DOHH2 (cell line): ENCODE results near the gene SMARCC2.

Source experiments
- H3F3A ChIP-seq: fragments of 200-600 bp; sonication (generic), shearing (Covaris generic); 2 replicates; pipeline ENCODE4 v1.6.0; 2016; ENCODE audit warnings: antibody characterized with exemption, mild to moderate bottlenecking; ENCODE audit not compliant: control insufficient read depth, insufficient read depth
- H3K27ac ChIP-seq: fragments of 200-600 bp; sonication (generic); 2 replicates; pipeline ENCODE4 v1.5.1; 2014; ENCODE audit warnings: low read depth, mild to moderate bottlenecking, low read length, moderate library complexity
- H3K27me3 ChIP-seq: fragments of 200-600 bp; sonication (generic); 2 replicates; pipeline ENCODE4 v1.6.1; 2014; ENCODE audit warnings: mild to moderate bottlenecking, low read length, mixed read lengths; ENCODE audit not compliant: control insufficient read depth
- H3K36me3 ChIP-seq: fragments of 200-600 bp; sonication (generic); 2 replicates; pipeline ENCODE4 v1.6.1; 2014; ENCODE audit warnings: mild to moderate bottlenecking, low read length, moderate library complexity, mixed read lengths; ENCODE audit not compliant: control insufficient read depth
- H3K4me1 ChIP-seq: fragments of 200-600 bp; sonication (generic); 2 replicates; pipeline ENCODE4 v1.6.1; 2014; ENCODE audit warnings: mild to moderate bottlenecking, low read length, mixed read lengths; ENCODE audit not compliant: control insufficient read depth
- H3K4me2 ChIP-seq: fragments of 200-600 bp; sonication (generic); 2 replicates; pipeline ENCODE4 v1.6.0; 2014; ENCODE audit warnings: mild to moderate bottlenecking, low read length, moderate library complexity
- H3K4me3 ChIP-seq: fragments of 200-600 bp; sonication (generic); 2 replicates; pipeline ENCODE4 v1.5.1; 2014; ENCODE audit warnings: mild to moderate bottlenecking, low read length, mixed read lengths
- H3K79me2 ChIP-seq: fragments of 200-600 bp; sonication (generic); 2 replicates; pipeline ENCODE4 v1.6.1; 2014; ENCODE audit warnings: mild to moderate bottlenecking, low read length, mixed read lengths; ENCODE audit not compliant: control insufficient read depth
- H3K9me2 ChIP-seq: fragments of 200-600 bp; sonication (generic); replicated peaks from 2 replicates; pipeline ENCODE4 v1.6.1; 2014; ENCODE audit warnings: mild to moderate bottlenecking, low read length, mixed read lengths; ENCODE audit not compliant: control insufficient read depth
- H3K9me3 ChIP-seq: fragments of 200-600 bp; sonication (generic); 2 replicates; pipeline ENCODE4 v1.6.1; 2014; ENCODE audit warnings: antibody characterized with exemption, low read length, mixed read lengths; ENCODE audit not compliant: control insufficient read depth, insufficient read depth
- H4K20me1 ChIP-seq: fragments of 200-600 bp; sonication (generic); 2 replicates; pipeline ENCODE4 v1.6.0; 2014; ENCODE audit warnings: low read depth, mild to moderate bottlenecking, antibody characterized with exemption, low read length, moderate library complexity; ENCODE audit not compliant: control insufficient read depth, insufficient read depth
- CTCF ChIP-seq: fragments of 200-600 bp; sonication (generic); IDR thresholded peaks from one replicate; pipeline ENCODE4 v1.5.1; 2014; ENCODE audit warnings: antibody characterized with exemption, mild to moderate bottlenecking, low read depth, low read length; ENCODE audit not compliant: poor library complexity, severe bottlenecking
- EZH2phosphoT487 ChIP-seq: fragments of 200-600 bp; sonication (generic); IDR thresholded peaks from 2 replicates; pipeline ENCODE4 v1.6.1; 2017; ENCODE audit warnings: borderline replicate concordance, mild to moderate bottlenecking, antibody characterized with exemption, low read length, moderate library complexity, mixed read lengths

SMARCC2 gene

GRCh38 chr12:56202838-56203237, 13.6 kb upstream of the SMARCC2 start:
- no peaks in the 10 kb centered on the region for H3K9me2 ChIP-seq
- peaks cover 14% of the 10 kb centered on the region for H3K4me1 ChIP-seq
- TF ChIP-seq EZH2phosphoT487: no peak
- no peak for TF ChIP-seq CTCF
- no peak overlapping the region for H3K27ac ChIP-seq
- H3F3A ChIP-seq: peaks cover 4% of the 10 kb centered on the region
- H3K4me2 ChIP-seq: no peak overlapping the region
- H3K4me3 ChIP-seq: no peak overlapping the region
- no peaks in the 10 kb centered on the region for H3K79me2 ChIP-seq
- peaks cover 35% of the 10 kb centered on the region for H3K36me3 ChIP-seq
- H3K9me3 ChIP-seq: no peaks in the 10 kb centered on the region
- H3K27me3 ChIP-seq: no peaks in the 10 kb centered on the region
- no peaks in the 10 kb centered on the region for H4K20me1 ChIP-seq

GRCh38 chr12:56202366-56202765, 13.1 kb upstream of the SMARCC2 start:
- Histone ChIP-seq H3K4me2 (no peak overlapping the region), H3K9me2 (no peaks in the 10 kb centered on the region), H3K79me2 (no peaks in the 10 kb centered on the region), H3K4me1 (peaks cover 10% of the 10 kb centered on the region), H3K27me3 (no peaks in the 10 kb centered on the region), H4K20me1 (no peaks in the 10 kb centered on the region), H3K36me3 (peaks cover 30% of the 10 kb centered on the region), H3K4me3 (no peak overlapping the region), H3K27ac (no peak overlapping the region), H3K9me3 (no peaks in the 10 kb centered on the region), H3F3A (peaks cover 4% of the 10 kb centered on the region)
- TF ChIP-seq EZH2phosphoT487 (no peak), CTCF (no peak)

- TF ChIP-seq EZH2phosphoT487 (no peak), CTCF (no peak)
- Histone ChIP-seq H3K4me3 (no peak overlapping the region), H3K27me3 (no peaks in the 10 kb centered on the region), H3K9me3 (no peaks in the 10 kb centered on the region), H3K9me2 (no peaks in the 10 kb centered on the region), H3K4me2 (no peak overlapping the region), H3K36me3 (no peaks in the 10 kb centered on the region), H3K4me1 (peaks cover 5% of the 10 kb centered on the region; the same call in 1 of the 2 replicates), H4K20me1 (no peaks in the 10 kb centered on the region), H3F3A (peaks cover 7% of the 10 kb centered on the region; the same call in 1 of the 2 replicates), H3K27ac (no peak overlapping the region), H3K79me2 (no peaks in the 10 kb centered on the region)
Measured at GRCh38 chr12:56198836-56199235, 9.6 kb upstream of the SMARCC2 start.
